ENCODE measurements around the gene OR8J1.

The OR8J1 gene

DNA sequence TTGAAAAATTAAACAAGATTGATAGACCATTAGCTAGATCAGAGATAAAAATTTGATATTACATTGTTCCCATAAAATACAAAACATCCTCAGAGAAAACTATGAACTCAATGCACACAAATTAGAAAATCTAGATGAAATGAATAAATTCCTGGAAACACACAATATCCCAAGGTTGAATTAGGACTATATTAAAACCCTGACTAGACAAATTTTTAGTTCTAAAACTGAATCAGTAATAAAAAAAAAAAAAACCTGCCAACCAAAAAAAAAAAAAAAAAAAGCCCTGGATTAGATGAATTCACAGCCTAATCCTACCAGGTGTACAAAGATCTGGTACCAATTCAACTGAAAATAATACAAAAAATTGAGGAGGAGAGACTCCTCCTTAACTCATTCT is 13.8 kb upstream of the OR8J1 start:
- TF ChIP-seq TCF12 (IDR thresholded peaks at IDR 0.05; ENCODE audit: low read depth) (no peak), ZBTB7A (IDR thresholded peaks at IDR 0.05; ENCODE audit: low read depth) (no peak), CREB1 (IDR thresholded peaks at IDR 0.05; ENCODE audit: low read depth) (no peak), NFIC (IDR thresholded peaks at IDR 0.05) (no peak), YY1 (IDR thresholded peaks at IDR 0.05; ENCODE audit: low read depth) (no peak), TAF1 (IDR thresholded peaks at IDR 0.05; ENCODE audit: low read depth) (no peak), RAD21 (IDR thresholded peaks at IDR 0.05; ENCODE audit: low read depth) (no peak), FOXM1 (IDR thresholded peaks at IDR 0.05; ENCODE audit: borderline replicate concordance, low read depth) (no peak), CEBPB (IDR thresholded peaks at IDR 0.05) (no peak), TEAD4 (IDR thresholded peaks at IDR 0.05) (no peak), EGR1 (IDR thresholded peaks at IDR 0.05) (no peak), EP300 (IDR thresholded peaks at IDR 0.05; ENCODE audit: borderline replicate concordance) (no peak)
- TF ChIP-seq, protein P1, sequence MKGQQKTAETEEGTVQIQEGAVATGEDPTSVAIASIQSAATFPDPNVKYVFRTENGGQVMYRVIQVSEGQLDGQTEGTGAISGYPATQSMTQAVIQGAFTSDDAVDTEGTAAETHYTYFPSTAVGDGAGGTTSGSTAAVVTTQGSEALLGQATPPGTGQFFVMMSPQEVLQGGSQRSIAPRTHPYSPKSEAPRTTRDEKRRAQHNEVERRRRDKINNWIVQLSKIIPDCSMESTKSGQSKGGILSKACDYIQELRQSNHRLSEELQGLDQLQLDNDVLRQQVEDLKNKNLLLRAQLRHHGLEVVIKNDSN (IDR thresholded peaks at IDR 0.05) = no peak
- TF ChIP-seq, protein P2, sequence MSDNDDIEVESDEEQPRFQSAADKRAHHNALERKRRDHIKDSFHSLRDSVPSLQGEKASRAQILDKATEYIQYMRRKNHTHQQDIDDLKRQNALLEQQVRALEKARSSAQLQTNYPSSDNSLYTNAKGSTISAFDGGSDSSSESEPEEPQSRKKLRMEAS (IDR thresholded peaks at IDR 0.05) = no peak
- TF ChIP-seq, protein P3, sequence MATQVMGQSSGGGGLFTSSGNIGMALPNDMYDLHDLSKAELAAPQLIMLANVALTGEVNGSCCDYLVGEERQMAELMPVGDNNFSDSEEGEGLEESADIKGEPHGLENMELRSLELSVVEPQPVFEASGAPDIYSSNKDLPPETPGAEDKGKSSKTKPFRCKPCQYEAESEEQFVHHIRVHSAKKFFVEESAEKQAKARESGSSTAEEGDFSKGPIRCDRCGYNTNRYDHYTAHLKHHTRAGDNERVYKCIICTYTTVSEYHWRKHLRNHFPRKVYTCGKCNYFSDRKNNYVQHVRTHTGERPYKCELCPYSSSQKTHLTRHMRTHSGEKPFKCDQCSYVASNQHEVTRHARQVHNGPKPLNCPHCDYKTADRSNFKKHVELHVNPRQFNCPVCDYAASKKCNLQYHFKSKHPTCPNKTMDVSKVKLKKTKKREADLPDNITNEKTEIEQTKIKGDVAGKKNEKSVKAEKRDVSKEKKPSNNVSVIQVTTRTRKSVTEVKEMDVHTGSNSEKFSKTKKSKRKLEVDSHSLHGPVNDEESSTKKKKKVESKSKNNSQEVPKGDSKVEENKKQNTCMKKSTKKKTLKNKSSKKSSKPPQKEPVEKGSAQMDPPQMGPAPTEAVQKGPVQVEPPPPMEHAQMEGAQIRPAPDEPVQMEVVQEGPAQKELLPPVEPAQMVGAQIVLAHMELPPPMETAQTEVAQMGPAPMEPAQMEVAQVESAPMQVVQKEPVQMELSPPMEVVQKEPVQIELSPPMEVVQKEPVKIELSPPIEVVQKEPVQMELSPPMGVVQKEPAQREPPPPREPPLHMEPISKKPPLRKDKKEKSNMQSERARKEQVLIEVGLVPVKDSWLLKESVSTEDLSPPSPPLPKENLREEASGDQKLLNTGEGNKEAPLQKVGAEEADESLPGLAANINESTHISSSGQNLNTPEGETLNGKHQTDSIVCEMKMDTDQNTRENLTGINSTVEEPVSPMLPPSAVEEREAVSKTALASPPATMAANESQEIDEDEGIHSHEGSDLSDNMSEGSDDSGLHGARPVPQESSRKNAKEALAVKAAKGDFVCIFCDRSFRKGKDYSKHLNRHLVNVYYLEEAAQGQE (IDR thresholded peaks at IDR 0.05; ENCODE audit: low read depth) = no peak

DNA sequence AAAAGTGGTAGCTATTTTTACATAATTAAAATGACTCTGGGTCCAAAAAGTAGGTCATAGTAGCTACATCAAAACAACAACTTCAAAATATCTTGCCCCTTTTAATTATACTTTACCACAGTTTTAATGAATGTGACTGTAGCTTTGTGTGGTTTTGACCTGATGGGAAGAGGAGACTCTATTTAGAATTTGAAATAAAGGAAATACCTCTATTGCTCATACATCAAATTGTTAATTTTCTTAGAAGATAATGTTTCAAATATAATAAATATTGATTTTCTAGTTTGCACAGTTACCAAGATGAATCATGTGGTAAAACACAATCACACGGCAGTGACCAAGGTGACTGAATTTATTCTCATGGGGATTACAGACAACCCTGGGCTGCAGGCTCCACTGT is 8.4 kb upstream of the OR8J1 start, which contains the start of gene OR8K1:
Gene OR8K1 (plus strand): TSS at position 301 of the 400 bp plus-strand sequence. CDS start 0 bp downstream, at position 301.
- no peak for TF ChIP-seq EGR1 (IDR thresholded peaks at IDR 0.05)
- TF ChIP-seq TAF1 (IDR thresholded peaks at IDR 0.05; ENCODE audit: low read depth) = no peak
- TF ChIP-seq NFIC (IDR thresholded peaks at IDR 0.05) = no peak
- TF ChIP-seq, protein P2 (IDR thresholded peaks at IDR 0.05) = no peak
- TF ChIP-seq ZBTB7A (IDR thresholded peaks at IDR 0.05; ENCODE audit: low read depth) = no peak
- TF ChIP-seq RAD21 (IDR thresholded peaks at IDR 0.05; ENCODE audit: low read depth) = no peak
- no peak for TF ChIP-seq TEAD4 (IDR thresholded peaks at IDR 0.05)
- TF ChIP-seq, protein P3 (IDR thresholded peaks at IDR 0.05; ENCODE audit: low read depth) = no peak
- TF ChIP-seq CREB1 (IDR thresholded peaks at IDR 0.05; ENCODE audit: low read depth) = no peak
- TF ChIP-seq FOXM1 (IDR thresholded peaks at IDR 0.05; ENCODE audit: borderline replicate concordance, low read depth) = no peak
- TF ChIP-seq, protein P1 (IDR thresholded peaks at IDR 0.05) = no peak
- TF ChIP-seq CEBPB (IDR thresholded peaks at IDR 0.05) = no peak
- no peak for TF ChIP-seq TCF12 (IDR thresholded peaks at IDR 0.05; ENCODE audit: low read depth)
- TF ChIP-seq YY1 (IDR thresholded peaks at IDR 0.05; ENCODE audit: low read depth) = no peak
- TF ChIP-seq EP300 (IDR thresholded peaks at IDR 0.05; ENCODE audit: borderline replicate concordance) = no peak

DNA sequence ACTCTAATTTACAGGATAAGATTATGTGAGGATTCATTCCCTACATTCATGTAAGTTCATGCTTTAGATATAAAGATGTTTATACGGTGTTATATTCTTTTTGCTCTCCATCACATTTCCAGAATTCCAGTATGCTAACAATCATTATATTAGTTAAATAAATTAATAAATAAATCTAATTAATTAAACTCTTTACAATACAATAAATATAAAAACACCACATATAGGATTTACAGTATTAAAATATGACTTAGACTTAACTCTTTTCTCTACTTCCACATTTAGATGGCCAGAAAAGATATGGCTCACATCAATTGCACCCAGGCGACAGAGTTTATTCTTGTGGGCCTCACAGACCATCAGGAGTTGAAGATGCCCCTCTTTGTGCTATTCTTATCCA is 21.2 kb downstream of the OR8J1 start, which contains the start of gene OR8U1:
Gene OR8U1 (plus strand): TSS at position 301 of the 400 bp plus-strand sequence. CDS start 0 bp downstream, at position 301.
- TF ChIP-seq RAD21 (IDR thresholded peaks at IDR 0.05; ENCODE audit: low read depth) (no peak), ZBTB7A (IDR thresholded peaks at IDR 0.05; ENCODE audit: low read depth) (no peak), TEAD4 (IDR thresholded peaks at IDR 0.05) (no peak), NFIC (IDR thresholded peaks at IDR 0.05) (no peak), EGR1 (IDR thresholded peaks at IDR 0.05) (no peak), CREB1 (IDR thresholded peaks at IDR 0.05; ENCODE audit: low read depth) (no peak), FOXM1 (IDR thresholded peaks at IDR 0.05; ENCODE audit: borderline replicate concordance, low read depth) (no peak), TCF12 (IDR thresholded peaks at IDR 0.05; ENCODE audit: low read depth) (no peak), EP300 (IDR thresholded peaks at IDR 0.05; ENCODE audit: borderline replicate concordance) (no peak), CEBPB (IDR thresholded peaks at IDR 0.05) (no peak), TAF1 (IDR thresholded peaks at IDR 0.05; ENCODE audit: low read depth) (no peak), YY1 (IDR thresholded peaks at IDR 0.05; ENCODE audit: low read depth) (no peak)
- TF ChIP-seq, protein P3 (IDR thresholded peaks at IDR 0.05; ENCODE audit: low read depth) = no peak
- TF ChIP-seq, protein P1 (IDR thresholded peaks at IDR 0.05) = no peak
- TF ChIP-seq, protein P2 (IDR thresholded peaks at IDR 0.05) = no peak
